Activated naive CD4-positive, alpha-beta T cell treated with anti-CD3 and anti-CD28 coated beads, Interleukin-2, amount 50 U/mL, for 16 hours (primary cell): ENCODE measurements around the gene GJA9.
"Not testable (repeated sequence)": the region's sequence is repeated elsewhere in the genome, so short reads cannot be mapped to it uniquely, and the experiment has no call there.

Experiments used
- DNase-seq: peaks from one replicate; pipeline ENCODE4 v3.0.0-alpha.2; 2020

GJA9 gene

DNA sequence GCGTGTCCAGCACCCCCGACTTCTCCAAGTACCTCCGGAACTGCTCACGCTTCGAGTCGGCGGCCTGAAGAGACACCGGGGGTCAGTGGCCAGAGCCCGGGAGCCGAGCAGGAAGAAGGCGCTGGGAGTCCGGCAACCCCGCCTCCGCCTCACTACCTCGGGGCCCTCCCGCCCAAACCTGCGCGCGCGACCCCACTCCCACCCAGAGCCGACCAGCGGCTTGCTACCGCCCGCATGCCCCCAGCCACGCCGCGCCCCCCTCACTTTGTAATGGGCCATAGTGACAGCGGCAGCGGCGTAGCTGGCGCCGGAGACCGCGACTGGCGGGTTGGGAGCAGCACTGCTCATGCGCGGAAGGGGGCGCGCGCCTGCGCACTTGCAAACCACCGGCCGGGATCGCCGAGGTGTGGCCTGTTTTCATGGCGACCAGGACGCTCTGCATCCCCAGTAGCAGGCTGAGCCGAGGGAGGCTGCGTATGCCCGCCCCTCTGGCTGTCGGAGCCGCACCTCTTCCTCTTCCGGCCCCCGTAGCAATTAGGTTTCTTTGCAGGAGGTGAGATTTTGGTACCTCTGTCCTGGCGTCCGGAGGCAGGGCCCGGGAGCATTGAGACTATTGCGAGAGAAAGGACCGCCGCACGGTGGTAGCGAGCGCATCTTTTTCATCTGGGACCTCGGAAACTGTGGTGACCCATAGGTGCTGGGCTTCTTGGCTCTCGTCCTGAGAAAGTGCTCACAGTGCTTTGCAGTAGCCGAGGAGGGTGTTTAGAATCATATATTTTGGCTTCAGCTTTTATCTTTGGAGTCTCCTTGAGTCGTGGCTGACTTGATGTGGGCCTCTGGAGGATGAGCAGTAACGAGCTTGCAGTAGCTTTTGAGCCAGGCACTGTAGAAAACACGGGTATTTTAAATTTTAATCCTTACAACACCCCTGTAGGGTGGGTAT, 8.1 kb downstream of the GJA9 start, which contains the start of gene MYCBP:
Gene MYCBP (minus strand): TSS at position 322 of the 943 bp plus-strand sequence. CDS start 43 bp downstream, at position 279.
- DNase-seq: peak; percentile 96

DNA sequence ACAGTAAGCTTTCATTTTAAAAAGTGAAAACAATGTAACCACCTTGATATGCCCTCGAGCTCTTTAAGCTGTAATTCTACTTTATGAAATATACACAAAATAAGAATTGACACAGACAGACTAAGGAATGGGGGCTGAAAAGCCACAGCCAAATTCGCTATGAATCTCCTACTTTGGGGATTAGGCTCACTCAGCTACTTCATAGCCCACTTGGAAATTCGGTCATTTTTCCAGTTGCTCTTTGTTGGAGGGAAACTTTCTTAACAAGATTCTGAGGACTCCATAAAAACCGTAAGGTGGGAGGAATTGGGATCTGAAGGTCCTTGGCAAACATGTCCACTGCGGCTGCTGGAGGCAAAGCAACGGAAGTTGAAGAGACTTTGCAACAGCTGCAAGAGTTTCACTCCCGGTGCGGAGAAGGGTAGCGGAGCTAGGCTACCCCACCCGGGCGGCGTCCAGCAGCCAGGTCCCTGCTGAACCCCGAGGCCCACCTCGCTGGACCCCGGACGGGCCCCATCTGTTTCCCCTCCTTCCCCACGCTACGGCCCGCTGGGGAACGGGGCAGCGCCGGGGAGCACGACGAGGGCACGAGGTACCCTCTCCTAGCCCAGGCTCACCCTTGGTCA, 8.9 kb downstream of the GJA9 start:
- DNase-seq: peak; percentile 30

DNA sequence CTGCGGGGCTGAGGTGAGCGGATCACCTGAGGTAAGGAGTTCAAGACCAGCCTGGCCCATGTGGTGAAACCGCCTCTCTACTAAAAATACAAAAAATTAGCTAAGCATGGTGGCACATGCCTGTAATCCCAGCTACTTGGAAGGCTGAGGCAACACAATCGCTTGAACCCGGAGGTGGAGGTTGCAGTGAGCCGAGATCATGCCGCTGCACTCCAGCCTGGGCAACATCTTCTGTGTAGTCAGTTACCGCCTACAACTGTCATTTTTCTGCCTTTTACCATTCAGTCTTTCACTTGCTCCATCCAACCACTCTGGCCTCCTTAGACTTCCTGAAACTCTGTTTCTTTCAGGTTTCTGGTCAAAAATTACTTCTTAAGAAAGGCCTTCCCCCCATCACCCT, 10.4 kb downstream of the GJA9 start:
- DNase-seq: no peak

DNA sequence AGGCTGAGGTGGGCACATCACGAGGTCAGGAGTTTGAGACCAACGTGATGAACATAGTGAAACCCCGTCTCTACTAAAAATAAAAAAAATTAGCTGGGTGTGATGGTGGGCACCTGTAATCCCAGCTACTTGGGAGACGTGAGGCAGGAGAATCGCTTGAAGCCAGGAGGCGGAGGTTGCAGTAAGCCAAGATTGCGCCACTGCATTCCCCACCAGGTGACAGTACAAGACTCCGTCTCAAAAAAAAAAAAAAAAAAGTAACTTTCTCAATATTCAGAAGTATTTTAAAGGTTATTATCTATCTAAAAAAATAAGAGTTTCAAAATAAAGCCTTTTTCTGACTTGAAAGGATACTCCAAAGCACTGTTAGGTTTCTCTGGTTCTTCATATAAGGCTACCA, 14.2 kb downstream of the GJA9 start:
- no peak for DNase-seq

DNA sequence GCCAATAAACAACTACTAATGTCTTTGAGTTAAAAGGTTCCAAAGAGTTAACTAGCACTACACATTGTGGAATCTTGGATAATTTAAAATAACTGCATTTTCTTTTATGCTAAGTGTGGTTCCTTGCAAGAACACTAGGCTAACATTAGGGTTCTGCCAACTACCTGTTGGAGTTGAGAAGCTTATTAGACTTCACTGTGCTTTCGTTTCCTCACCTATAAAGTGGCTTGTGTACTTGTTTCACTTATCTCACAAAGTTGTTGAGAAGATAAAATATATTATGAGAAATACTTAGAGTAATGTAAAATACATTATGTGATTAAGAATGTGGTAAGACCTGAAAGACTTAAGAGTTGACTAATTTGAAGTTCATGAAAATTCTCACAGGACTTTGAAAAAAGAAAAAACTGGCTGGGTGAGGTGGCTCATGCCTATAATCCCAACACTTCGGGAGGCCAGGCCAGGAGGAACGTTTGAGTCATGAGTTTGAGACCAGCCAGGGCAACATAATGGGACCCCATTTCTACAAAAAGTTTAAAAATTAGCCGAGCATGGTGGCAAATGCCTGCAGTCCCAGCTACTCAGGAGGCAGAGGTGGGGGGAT, 16.2 kb downstream of the GJA9 start:
- DNase-seq: no peak

DNA sequence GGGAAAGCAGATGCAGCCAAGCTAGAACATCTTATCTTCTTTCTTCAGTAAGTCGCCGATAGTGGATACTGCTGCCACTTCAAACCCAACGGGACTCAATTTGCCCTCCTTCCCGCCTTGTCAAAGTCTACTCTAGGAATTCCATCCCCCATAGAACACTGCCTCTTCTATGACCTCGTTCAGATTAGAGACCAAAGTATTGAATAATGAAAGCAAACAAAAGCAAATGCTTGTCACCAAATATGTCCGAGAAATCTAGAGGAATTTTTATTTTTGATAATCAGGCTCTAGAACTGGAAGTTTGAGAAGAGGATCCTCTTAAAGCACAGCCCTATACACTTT, 21.0 kb downstream of the GJA9 start:
- no peak for DNase-seq

DNA sequence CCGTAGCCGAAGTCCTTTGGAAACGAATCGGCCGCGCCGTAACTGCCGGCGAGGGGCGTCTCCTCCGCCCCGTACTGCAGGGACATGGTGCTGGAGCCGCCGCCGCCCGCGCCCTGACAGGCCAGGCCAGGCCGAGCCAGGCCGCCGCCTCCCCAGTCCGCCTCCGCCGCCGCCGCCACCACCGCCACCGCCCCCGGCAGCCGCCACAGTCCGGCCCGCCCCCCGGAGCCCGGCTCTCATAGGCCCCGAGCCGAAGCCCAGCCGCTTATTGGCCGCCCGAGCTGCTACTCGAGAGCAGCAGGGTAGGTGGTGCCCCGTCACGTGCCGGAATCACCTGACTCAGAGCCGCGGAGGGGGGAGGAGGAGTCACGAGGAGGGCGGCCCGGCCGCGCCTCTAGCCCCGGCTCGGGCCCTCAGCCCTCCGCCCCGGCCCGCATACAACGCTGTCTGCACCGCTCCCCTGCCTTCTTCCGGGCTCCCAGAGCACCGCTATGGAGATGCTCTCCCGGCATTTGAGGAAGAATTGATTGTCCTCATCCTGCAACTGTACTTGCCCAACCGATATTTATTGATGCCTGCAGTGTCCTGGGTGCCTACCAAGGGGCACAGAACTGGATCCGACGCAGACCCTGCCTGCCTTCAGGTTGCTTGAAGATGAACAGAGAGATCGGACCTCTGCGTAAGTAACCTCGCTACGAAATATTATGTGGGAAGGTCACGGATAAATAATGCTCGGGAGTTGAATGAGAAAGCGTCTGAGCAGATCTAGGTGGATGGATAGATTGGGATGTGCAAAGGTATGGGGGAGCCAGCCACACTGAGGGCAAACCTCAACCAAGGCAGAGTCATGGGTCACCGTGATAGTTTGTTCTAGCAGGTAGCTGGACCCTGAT, 21.6 kb downstream of the GJA9 start, which contains the start of gene RRAGC:
Gene RRAGC (minus strand): TSS at position 212 of the 893 bp plus-strand sequence. CDS start 126 bp downstream, at position 86.
- peak; percentile 99 for DNase-seq

DNA sequence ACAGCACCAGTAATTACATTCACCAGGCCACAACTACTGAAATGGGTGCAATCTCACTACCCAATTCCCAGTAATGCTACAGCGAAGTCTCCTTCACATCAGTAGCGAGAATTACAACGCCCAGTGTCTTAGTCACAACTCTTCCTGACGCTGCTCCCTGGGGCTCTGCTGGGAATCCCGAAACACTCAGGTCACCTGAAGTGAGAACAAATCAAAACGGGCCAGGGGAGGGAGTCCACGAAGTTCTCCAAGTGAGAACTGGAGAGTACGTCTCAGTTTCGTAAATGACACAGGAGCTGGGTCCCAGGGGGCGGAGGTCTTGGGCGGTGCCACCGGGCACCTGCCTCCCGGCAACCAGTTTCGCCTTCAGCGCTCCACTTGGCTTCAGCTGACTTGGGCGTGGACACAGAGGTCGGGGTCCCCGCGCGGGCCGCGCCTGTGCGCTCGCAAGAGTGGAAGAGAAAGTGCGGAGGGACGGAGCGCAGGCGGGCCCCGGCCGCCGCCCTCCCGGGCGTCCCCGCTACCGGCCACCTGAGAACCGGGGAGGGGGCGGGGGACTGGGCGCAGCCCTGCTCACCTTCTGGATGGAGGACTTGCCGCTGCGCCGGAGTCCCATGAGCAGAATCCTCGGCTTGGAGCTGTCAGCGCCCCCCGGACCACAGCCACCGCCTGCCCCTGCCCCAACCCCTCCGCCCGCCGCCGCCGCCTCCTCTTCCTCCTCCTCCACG, 22.4 kb downstream of the GJA9 start:
- peak; percentile 41 for DNase-seq

DNA sequence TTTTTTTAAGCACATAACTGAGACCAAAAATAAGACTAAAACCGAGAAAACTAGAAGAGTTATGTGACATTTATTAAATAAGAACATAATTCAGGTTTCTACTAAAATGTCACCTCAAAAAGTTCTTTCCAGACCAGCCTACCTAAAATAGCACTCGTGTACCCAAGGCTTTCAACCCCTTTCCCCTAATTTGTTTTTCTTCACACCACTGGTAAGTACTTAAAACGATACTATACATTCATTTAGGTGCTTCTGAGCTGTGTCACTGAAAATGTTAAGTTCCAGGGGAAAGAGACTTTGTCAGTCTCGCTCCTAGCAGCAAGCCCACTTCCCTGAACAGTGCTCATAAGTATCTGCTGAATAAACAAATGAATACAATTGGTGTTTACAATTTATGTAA, 28.6 kb downstream of the GJA9 start:
- no peak for DNase-seq

DNA sequence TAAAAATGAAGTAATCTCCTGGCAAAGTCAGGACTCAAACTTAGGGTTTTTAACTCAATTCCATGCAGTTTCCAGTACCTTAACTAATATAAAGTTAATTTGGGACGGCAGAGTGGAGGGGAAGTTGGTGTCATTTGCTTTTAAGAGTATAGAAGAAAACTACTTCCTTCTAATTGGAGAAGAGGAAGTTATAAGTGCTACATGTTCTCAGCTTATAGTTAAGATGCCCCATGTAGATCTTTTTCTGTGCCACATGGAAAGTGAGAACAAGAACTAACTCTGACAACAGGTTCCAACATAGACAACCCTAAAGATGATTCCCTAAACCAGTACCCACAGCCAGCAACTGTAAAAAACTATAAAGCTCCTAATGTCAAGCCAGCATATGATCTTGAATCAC, 33.3 kb downstream of the GJA9 start:
- no peak for DNase-seq

DNA sequence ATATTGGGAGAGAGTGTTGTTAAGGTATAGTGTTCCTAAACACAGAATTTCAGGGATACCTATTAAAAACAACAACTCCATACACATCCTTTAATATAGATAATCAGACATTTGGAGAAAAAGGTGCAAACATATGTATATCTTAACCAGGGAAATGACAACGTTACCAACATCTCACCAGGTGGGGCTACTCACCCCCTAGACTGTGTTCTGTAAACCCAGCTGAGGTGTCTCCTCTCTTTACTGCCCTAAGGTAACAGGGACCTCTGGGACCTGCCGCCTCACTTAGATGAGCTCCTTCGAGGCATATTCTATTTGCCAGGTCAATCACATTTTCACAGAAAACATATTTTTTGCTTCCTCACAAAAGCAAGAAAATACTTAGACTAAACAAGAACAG, 35.2 kb downstream of the GJA9 start:
- DNase-seq: no peak

DNA sequence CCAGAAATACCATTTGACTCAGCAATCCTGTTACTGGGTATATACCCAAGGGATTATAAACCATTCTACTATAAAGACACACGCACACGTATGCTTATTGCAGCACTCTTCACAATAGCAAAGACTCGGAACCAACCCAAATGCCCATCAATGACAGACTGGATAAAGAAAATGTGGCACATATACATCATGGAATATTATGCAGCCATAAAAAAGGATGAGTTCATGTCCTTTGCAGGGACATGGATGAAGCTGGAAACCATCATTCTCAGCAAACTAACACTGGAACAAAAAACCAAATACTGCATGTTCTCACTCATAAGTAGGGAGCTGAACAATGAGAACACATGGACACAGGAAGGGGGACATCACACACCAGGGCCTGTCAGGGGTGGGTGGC, 36.3 kb downstream of the GJA9 start:
- not testable (repeated sequence) for DNase-seq

DNA sequence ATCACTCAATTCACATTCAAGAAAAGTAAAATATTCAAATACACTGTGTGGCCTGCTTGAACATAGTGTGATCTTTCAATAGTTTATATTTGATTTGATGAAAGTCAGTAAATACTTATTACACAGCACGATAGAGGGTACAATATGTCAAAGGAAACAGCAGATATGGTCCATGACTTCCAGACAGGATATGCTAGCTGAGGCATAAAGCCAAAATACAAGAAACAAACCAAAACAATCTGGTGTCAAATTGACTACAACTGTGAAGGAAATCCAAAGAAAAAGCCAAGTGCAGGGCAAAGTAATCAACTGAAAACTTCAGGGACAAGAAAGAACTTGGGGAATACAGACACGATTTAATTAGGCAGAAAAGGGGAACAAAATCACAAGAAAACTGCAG, 41.1 kb downstream of the GJA9 start:
- DNase-seq: no peak

DNA sequence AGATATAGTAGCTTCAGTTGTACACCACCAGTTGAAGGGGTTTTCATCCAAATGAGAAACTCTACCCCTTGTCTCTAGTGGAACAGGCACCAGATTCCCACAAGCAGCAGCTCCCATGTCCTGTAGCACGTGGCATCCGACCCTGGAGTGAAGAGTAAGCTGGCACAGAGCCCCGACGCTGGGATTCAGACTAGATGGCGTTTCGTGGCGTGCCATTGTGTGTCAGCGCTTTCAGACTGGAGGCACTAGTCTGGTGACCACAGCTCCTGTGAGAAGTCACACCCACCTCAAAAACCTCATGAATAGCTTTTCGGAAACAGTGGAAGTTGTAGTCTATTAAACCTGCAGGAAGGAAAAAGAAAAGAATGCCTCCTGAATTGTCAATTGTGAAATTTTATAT, 42.0 kb downstream of the GJA9 start:
- DNase-seq: no peak

DNA sequence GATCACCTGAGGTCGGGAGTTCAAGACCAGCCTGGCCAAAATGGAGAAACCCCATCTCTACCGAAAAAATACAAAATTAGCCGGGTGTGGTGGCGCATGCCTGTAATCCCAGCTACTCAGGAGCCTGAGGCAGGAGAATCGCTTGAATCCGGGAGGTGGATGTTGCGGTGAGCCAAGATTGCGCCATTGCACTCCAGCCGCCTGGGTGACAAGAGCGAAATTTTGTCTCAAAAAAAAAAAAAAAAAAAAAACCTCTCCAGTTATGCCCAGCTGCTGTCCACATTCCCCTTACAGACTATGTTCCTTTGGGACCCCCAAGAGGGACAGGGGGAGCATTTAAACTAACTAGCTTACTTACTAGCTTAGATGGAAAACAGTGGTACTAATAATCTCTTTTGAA, 45.1 kb downstream of the GJA9 start:
- DNase-seq: not testable (repeated sequence)

DNA sequence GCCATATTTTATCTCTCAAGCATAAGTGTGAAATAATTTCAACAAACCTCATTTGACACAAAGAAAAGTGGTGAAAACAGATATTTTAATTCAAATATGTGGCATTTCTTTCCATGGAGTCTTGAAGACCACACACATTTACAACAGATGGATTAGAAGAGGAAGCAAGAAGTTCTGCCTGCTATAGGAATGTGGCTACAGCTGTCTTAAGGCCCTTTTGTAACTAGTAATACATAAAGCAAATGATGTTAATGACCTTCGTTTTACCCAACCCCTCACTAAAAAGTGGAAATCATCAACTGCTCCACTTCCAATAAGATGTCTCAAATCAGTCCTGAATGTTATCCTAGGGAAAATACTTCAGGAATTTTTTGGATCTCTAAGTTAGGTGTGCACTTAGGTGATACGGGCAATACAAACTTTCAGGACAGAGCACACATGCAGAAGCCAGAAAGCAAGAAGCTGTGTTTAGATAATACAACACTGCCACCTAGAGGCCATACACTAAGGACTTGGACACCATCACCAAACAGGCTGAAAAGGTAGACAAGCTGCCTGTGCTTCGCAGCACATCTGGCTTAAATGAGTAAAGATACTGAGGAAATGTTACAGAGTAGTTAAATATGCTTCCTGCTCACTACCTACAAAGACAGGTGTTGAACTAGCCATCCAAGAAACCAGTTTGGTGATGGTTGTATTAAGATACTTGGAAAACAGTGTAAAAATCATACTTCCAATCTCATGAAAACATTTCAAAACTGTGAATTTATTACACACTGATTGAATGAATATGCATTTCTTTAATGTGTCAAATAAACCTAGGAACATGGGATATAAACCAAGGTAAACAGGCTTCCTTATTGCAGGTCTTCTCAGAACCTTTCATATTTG, 46.2 kb downstream of the GJA9 start:
- peak; percentile 20 for DNase-seq

DNA sequence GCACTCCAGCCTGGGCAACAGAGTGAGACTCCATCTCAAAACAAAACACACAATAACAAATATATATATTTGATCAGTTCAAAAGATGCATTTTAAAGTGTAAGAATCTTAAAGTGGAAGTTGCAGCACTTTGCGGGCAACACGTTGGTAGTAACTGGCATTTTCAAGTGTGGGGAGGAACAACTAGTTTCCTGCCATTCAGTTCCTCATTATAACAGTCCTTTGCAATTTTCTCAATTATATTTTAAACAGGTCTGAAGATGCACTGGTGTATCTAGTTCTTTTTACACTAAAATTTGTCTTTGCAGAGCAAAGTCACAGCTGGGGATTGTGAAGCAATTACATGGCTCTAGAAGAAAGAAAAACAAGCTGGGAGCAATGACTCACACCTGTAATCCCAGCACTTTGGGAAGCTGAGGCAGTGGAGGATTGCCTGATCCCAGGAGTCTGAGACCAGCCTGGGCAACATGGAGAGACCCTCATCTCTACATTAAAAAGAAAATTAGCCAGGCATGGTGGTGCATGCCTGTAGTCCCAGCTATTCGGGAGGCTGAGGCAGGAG, 47.1 kb downstream of the GJA9 start:
- no peak for DNase-seq

DNA sequence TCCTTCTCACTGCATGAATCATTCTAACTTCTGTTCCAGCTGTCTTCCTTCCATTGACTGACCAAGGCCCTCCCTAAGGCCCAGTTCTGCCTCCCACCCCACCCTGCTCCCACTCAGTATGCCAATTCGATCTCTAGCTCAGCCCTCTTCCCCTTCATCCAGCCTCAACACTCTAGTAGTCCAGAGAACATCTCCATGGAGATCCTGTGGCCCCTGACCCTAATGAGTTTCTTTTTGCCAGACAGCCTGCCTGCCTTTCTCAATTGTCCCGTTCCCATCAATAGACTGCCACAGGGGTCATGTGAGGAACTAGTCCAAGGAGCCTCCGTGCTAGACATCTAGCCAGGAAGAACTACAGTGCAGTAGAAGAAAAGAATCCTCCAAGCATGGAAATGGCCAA, 48.2 kb downstream of the GJA9 start:
- DNase-seq: no peak

DNA sequence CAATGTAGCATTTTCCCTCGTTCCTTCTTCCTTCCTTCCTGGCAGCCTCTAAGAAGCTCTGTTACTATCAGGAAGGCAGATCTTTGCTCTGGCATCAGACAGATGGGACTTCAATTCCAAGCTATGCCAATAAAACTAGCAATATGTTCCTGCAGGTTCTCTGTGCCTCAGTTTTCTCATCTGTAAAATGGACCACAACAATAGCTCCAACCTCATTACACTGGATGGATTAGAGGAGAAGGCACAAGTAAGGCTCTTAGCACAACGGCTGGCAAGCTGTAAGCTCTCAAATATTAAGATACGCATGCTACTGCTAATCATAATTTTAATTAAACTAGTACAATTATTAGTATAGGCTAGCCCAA, 49.0 kb downstream of the GJA9 start:
- DNase-seq: no peak

DNA sequence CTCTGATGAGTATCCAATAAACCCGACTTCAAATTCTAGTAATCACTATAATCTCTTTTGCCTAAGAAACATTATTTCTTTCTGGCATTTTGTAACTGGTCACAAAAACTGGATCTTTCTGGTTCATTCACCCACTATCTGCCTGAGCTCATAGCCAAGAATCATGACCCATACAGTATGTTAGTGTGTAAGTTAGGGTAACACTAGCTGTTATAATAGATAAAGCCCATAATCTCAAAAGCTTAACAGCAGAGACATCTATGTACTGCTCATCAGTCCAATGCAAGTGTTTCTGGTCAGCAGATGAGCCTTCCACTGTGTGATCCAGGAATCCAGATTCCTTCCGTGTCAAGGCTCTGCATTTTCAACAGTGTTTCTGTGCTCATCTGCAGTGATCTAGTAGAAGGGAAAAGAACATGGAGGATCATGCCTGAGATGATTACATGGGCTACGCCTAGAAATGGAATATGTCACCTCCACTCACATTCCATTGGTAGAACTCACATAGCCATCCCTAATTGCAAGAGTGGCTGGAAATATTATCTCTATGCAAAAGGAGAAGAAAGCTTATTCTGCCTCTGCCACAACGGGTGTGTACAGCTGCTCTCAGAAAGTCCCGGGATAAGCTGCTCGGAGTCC, 49.5 kb downstream of the GJA9 start:
- DNase-seq: no peak
